Measurements from ENCODE around the gene ZNF366.

The ZNF366 gene

GRCh38 chr5:72463449-72464052 is 43.7 kb downstream of the ZNF366 start:
- DNase-seq, result no peak

GRCh38 chr5:72460413-72460812 is 46.8 kb downstream of the ZNF366 start:
- DNase-seq, result no peak

GRCh38 chr5:72459913-72460312 is 47.3 kb downstream of the ZNF366 start:
- DNase-seq, result no peak

- no peak for DNase-seq
Observed at GRCh38 chr5:72459089-72459661, 48.0 kb downstream of the ZNF366 start.

- DNase-seq, result no peak
Observed at GRCh38 chr5:72458407-72458806, 48.8 kb downstream of the ZNF366 start.

GRCh38 chr5:72457491-72457890 is 49.7 kb downstream of the ZNF366 start:
- DNase-seq, result no peak

- DNase-seq, result no peak
Observed at GRCh38 chr5:72456391-72457074, 50.7 kb downstream of the ZNF366 start.

GRCh38 chr5:72455476-72455875 is 51.7 kb downstream of the ZNF366 start:
- DNase-seq, result no peak

- DNase-seq, result no peak
Observed at GRCh38 chr5:72454996-72455395, 52.2 kb downstream of the ZNF366 start.

GRCh38 chr5:72453246-72453775 is 53.9 kb downstream of the ZNF366 start:
- DNase-seq, result no peak

- no peak for DNase-seq
Observed at GRCh38 chr5:72452515-72453245, 54.5 kb downstream of the ZNF366 start.

- no peak for DNase-seq
Observed at GRCh38 chr5:72451741-72452505, 55.3 kb downstream of the ZNF366 start.

- no peak for DNase-seq
Observed at GRCh38 chr5:72448368-72448767, 58.8 kb downstream of the ZNF366 start.

GRCh38 chr5:72447751-72448150 is 59.5 kb downstream of the ZNF366 start:
- DNase-seq, result no peak

GRCh38 chr5:72445969-72446368 is 61.2 kb downstream of the ZNF366 start:
- DNase-seq, result no peak

GRCh38 chr5:72443883-72444282 is 63.3 kb downstream of the ZNF366 start:
- DNase-seq, result no peak

- DNase-seq, result no peak
Observed at GRCh38 chr5:72441862-72442540, 65.2 kb downstream of the ZNF366 start.

- no peak for DNase-seq
Observed at GRCh38 chr5:72441094-72441723, 66.0 kb downstream of the ZNF366 start.

- no peak for DNase-seq
Observed at GRCh38 chr5:72440207-72440638, 67.0 kb downstream of the ZNF366 start.

GRCh38 chr5:72439192-72439591 is 68.0 kb downstream of the ZNF366 start:
- DNase-seq, result no peak

- DNase-seq, result no peak
Observed at GRCh38 chr5:72438141-72438540, 69.1 kb downstream of the ZNF366 start.
